ENCODE results near the gene DNAJC24. TPM values are rescaled to one million over a fixed set of nuclear protein-coding genes. Genes with fewer than 3 reads are reported as not detected.
A peak's percentile ranks its signal among the peaks of the same experiment; 100 is the strongest.

DNAJC24 gene
- total and polyA plus RNA-seq, 7 experiments from 2014 or later = 9.8 to 26.3 (median 18.0) TPM

DNA sequence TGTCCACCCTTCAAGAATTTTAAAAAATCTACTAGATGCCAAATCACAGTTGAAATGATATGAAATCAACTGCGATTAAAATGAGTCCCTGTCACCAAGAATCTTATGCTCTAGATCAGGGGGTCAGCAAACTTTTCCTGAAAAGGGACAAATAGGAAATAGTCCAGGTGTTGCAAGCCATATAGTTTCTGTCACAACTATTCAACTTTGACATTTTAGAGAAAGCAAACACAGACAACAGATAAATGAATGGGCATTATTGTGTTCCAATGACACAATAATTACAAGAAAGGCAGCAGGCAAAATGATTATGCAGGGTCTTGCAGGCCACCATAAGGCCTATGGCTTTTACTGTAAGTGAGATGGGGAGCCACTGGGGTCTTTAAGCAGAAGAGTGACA, 81.2 kb downstream of the DNAJC24 start:
- peaks cover 0 to 6% (median 0%) of the 10 kb centered on the region in 3 experiments for H3K36me3 ChIP-seq (ENCODE audit: control insufficient read depth in 2 of 3, insufficient read depth in 3 of 3, low read length in 3 of 3)
- peaks cover 21 to 67% (median 61%) of the 10 kb centered on the region in 5 donors for H3K36me3 Mint-ChIP-seq
- no peaks in the 10 kb centered on the region for H3K27me3 ChIP-seq (ENCODE audit: control insufficient read depth in 2 of 2, insufficient read depth in 2 of 2, low read length in 2 of 2)
- CTCF ChIA-PET = no interaction called here
- no peak overlapping the region for H3K4me3 Mint-ChIP-seq
- ATAC-seq = no peak
- H3K27ac ChIP-seq (ENCODE audit: low read depth, low read length) = no peak overlapping the region
- H3K4me1 ChIP-seq (ENCODE audit: control insufficient read depth in 2 of 2, insufficient read depth in 2 of 2, low read length in 2 of 2) = no peaks in the 10 kb centered on the region
- no peak overlapping the region for H3K4me3 ChIP-seq (ENCODE audit: low read length)
- POLR2A ChIA-PET = no interaction called here
- DNase-seq = no peak
- no peaks in the 10 kb centered on the region for H3K9me3 ChIP-seq (ENCODE audit: control insufficient read depth in 2 of 3, low read length in 3 of 3)
- H3K27ac Mint-ChIP-seq = peak overlapping the region in 1 of 9 donors; percentile 42
- peaks cover 0 to 16% (median 8%) of the 10 kb centered on the region in 7 donors for H3K4me1 Mint-ChIP-seq
- H3K9me3 Mint-ChIP-seq = peaks cover 0 to 13% (median 0%) of the 10 kb centered on the region in 11 donors
- intact Hi-C loops (cut with micrococcal nuclease) = no loop called here
- no peaks in the 10 kb centered on the region for H3K27me3 Mint-ChIP-seq

DNA sequence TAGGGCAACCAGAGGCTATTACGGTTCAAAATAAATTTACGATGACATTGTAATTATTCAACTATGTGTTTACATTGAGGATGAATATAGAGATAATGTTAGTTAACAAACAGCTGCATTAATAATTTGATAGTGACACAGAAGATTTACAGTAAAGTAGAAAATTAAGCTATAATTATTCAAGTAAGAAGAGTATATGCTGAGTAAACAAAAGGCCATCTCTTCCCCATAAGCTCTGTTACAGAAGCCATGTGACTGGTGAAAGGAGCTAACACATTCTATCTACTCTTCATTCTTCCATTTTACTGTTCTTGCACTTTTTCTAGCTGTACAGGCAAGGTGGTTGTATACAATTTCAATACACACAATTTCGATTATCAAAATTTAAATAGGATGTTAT, 85.5 kb downstream of the DNAJC24 start:
- H3K4me1 Mint-ChIP-seq = peaks cover 0 to 16% (median 3%) of the 10 kb centered on the region in 7 donors
- H3K27me3 Mint-ChIP-seq = no peaks in the 10 kb centered on the region
- Histone ChIP-seq H3K27ac (ENCODE audit: low read depth, low read length) (no peak overlapping the region), H3K4me3 (ENCODE audit: low read length) (no peak overlapping the region), H3K27me3 (ENCODE audit: control insufficient read depth in 2 of 2, insufficient read depth in 2 of 2, low read length in 2 of 2) (no peaks in the 10 kb centered on the region), H3K4me1 (ENCODE audit: control insufficient read depth in 2 of 2, insufficient read depth in 2 of 2, low read length in 2 of 2) (no peaks in the 10 kb centered on the region), H3K9me3 (ENCODE audit: control insufficient read depth in 2 of 3, low read length in 3 of 3) (no peaks in the 10 kb centered on the region), H3K36me3 (ENCODE audit: control insufficient read depth in 2 of 3, insufficient read depth in 3 of 3, low read length in 3 of 3) (peaks cover 0 to 6% (median 0%) of the 10 kb centered on the region in 3 experiments)
- no peak overlapping the region for H3K27ac Mint-ChIP-seq
- H3K9me3 Mint-ChIP-seq = peaks cover 0 to 7% (median 0%) of the 10 kb centered on the region in 11 donors
- no peak for DNase-seq
- H3K36me3 Mint-ChIP-seq = peaks cover 10 to 53% (median 40%) of the 10 kb centered on the region in 5 donors
- ChIA-PET POLR2A (no interaction called here), CTCF (no interaction called here)
- H3K4me3 Mint-ChIP-seq = no peak overlapping the region
- intact Hi-C loops (cut with micrococcal nuclease) = no loop called here
- no peak for ATAC-seq

DNA sequence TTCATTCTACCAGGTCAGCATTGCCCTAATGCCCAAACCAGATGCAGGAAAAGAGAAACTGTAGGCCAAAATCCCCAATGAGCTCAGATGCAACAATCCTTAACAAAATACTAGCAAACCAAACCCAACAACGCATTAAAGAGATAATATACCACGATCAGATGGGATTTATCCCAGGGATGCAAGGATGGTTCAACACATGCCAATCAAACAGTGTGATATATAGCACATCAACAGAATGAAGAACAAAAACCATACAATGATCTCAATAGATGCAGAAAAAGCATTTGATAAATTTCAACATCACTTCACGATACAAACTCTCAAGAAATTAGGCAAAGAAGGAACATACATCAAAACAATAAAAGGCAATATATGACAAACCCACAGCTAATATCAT, 94.8 kb downstream of the DNAJC24 start:
- no peaks in the 10 kb centered on the region for H3K36me3 ChIP-seq (ENCODE audit: control insufficient read depth in 2 of 3, insufficient read depth in 3 of 3, low read length in 3 of 3)
- CTCF ChIA-PET = no interaction called here
- POLR2A ChIA-PET = no interaction called here
- no peak overlapping the region for H3K4me3 ChIP-seq (ENCODE audit: low read length)
- intact Hi-C loops (cut with micrococcal nuclease) = no loop called here
- H3K4me1 ChIP-seq (ENCODE audit: control insufficient read depth in 2 of 2, insufficient read depth in 2 of 2, low read length in 2 of 2) = no peaks in the 10 kb centered on the region
- H3K4me1 Mint-ChIP-seq = peaks cover 0 to 10% (median 0%) of the 10 kb centered on the region in 7 donors
- no peak overlapping the region for H3K27ac ChIP-seq (ENCODE audit: low read depth, low read length)
- H3K27ac Mint-ChIP-seq = peak overlapping the region in 1 of 9 donors; percentile 9
- no peaks in the 10 kb centered on the region for H3K27me3 Mint-ChIP-seq
- DNase-seq = no peak
- H3K36me3 Mint-ChIP-seq = peaks cover 0 to 61% (median 52%) of the 10 kb centered on the region in 5 donors
- no peak overlapping the region for H3K4me3 Mint-ChIP-seq
- ATAC-seq = no peak
- no peaks in the 10 kb centered on the region for H3K9me3 ChIP-seq (ENCODE audit: control insufficient read depth in 2 of 3, low read length in 3 of 3)
- no peaks in the 10 kb centered on the region for H3K27me3 ChIP-seq (ENCODE audit: control insufficient read depth in 2 of 2, insufficient read depth in 2 of 2, low read length in 2 of 2)
- peaks cover 0 to 27% (median 14%) of the 10 kb centered on the region in 11 donors for H3K9me3 Mint-ChIP-seq

DNA sequence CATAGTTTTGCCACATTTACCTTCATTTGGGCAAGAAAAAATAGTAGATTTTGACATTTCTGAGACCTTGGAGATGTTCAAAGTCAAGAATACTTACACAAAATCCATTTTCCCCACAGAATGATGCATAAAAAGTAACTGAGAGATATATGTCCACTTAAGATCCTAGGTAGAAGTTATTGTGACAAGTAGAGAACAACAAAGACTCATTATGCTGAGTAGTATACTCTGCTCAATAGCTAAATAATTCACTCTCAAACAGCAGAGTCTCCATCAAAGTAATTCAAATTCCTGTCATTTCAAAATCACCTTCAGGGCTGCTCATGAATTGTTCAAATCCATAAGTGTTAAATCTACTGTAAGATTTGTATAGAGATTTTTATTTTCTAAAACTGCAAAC, 104.4 kb downstream of the DNAJC24 start:
- POLR2A ChIA-PET = no interaction called here
- Mint-ChIP-seq H3K27ac (no peak overlapping the region), H3K36me3 (peaks cover 2 to 35% (median 12%) of the 10 kb centered on the region in 5 donors), H3K9me3 (peaks cover 0 to 9% (median 0%) of the 10 kb centered on the region in 11 donors), H3K4me1 (peaks cover 0 to 5% (median 0%) of the 10 kb centered on the region in 7 donors), H3K27me3 (no peaks in the 10 kb centered on the region), H3K4me3 (no peak overlapping the region)
- Histone ChIP-seq H3K27ac (ENCODE audit: low read depth, low read length) (no peak overlapping the region), H3K36me3 (ENCODE audit: control insufficient read depth in 2 of 3, insufficient read depth in 3 of 3, low read length in 3 of 3) (no peaks in the 10 kb centered on the region), H3K4me3 (ENCODE audit: low read length) (no peak overlapping the region), H3K27me3 (ENCODE audit: control insufficient read depth in 2 of 2, insufficient read depth in 2 of 2, low read length in 2 of 2) (no peaks in the 10 kb centered on the region), H3K9me3 (ENCODE audit: control insufficient read depth in 2 of 3, low read length in 3 of 3) (no peaks in the 10 kb centered on the region), H3K4me1 (ENCODE audit: control insufficient read depth in 2 of 2, insufficient read depth in 2 of 2, low read length in 2 of 2) (no peaks in the 10 kb centered on the region)
- DNase-seq (no peak), ATAC-seq (no peak)
- CTCF ChIA-PET = no interaction called here
- intact Hi-C loops (cut with micrococcal nuclease) = no loop called here

DNA sequence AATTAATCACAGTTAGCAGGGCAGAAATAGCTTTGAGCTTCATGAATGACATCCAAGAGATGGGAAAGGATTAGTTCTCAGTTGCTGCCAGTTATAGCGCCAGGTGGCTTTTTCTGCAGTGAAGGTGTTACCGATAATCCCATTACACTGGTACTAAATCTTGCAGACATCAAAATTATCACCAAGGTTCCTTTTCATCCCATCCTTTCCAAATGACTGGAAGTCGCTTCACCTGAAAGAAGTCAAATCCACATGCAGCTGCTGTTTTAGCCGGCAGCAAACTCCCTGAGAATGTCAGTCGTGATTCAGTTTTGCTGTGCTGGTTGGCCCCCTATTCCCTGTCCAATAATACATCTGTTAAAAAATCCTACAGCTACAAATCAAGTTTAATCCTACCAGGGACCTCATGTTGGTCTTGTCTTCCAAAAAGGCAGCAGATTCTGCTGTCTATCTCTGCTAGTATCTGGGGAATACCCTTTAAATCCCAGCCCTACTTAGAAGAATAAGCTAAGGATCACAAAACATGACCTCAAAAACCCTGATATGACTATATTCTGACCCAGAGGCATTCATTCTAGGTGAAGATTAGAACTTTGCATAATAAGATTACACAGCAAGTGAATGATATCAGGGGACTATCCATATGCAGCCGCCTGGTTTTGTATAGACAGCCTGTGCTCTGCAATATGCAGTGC, 108.0 kb downstream of the DNAJC24 start:
- no peaks in the 10 kb centered on the region for H3K9me3 Mint-ChIP-seq
- intact Hi-C loops (cut with micrococcal nuclease) = no loop called here
- ATAC-seq (no peak), DNase-seq (no peak)
- H3K4me1 Mint-ChIP-seq = peaks cover 0 to 16% (median 5%) of the 10 kb centered on the region in 7 donors
- no peaks in the 10 kb centered on the region for H3K27me3 Mint-ChIP-seq
- H3K27ac Mint-ChIP-seq = no peak overlapping the region
- POLR2A ChIA-PET = interaction anchor here (1.3 kb wide), 1 partner anchor 32 kb away, joined by 3 read pairs; no protein-coding TSS in a partner anchor
- Histone ChIP-seq H3K27ac (ENCODE audit: low read depth, low read length) (no peak overlapping the region), H3K27me3 (ENCODE audit: control insufficient read depth in 2 of 2, insufficient read depth in 2 of 2, low read length in 2 of 2) (no peaks in the 10 kb centered on the region), H3K4me3 (ENCODE audit: low read length) (no peak overlapping the region), H3K4me1 (ENCODE audit: control insufficient read depth in 2 of 2, insufficient read depth in 2 of 2, low read length in 2 of 2) (no peaks in the 10 kb centered on the region), H3K9me3 (ENCODE audit: control insufficient read depth in 2 of 3, low read length in 3 of 3) (no peaks in the 10 kb centered on the region), H3K36me3 (ENCODE audit: control insufficient read depth in 2 of 3, insufficient read depth in 3 of 3, low read length in 3 of 3) (no peaks in the 10 kb centered on the region)
- peaks cover 0 to 19% (median 0%) of the 10 kb centered on the region in 5 donors for H3K36me3 Mint-ChIP-seq
- H3K4me3 Mint-ChIP-seq = no peak overlapping the region
- CTCF ChIA-PET = no interaction called here

DNA sequence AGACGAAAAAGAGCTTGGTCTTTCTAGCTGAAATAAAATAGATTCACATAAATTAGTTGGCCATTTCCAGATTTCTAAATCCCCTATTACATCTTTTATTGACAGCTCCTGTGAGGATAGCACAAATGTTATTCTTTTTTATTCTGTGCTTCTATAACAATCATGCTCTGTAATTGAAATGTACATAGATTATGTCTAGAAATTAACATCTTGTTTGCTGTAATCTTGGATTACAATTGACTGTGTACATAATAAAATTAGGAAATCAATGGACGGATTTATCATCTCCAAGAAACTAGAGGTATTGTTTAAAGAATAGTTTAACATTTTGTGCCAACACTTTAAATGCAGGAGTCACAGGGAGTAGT, 108.5 kb downstream of the DNAJC24 start:
- peaks cover 0 to 17% (median 5%) of the 10 kb centered on the region in 7 donors for H3K4me1 Mint-ChIP-seq
- H3K27ac Mint-ChIP-seq = no peak overlapping the region
- no peak overlapping the region for H3K4me3 Mint-ChIP-seq
- ATAC-seq = no peak
- no peaks in the 10 kb centered on the region for H3K27me3 Mint-ChIP-seq
- ChIA-PET CTCF (no interaction called here), POLR2A (no interaction called here)
- intact Hi-C loops (cut with micrococcal nuclease) = no loop called here
- H3K9me3 Mint-ChIP-seq = no peaks in the 10 kb centered on the region
- DNase-seq = no peak
- Histone ChIP-seq H3K27ac (ENCODE audit: low read depth, low read length) (no peak overlapping the region), H3K4me1 (ENCODE audit: control insufficient read depth in 2 of 2, insufficient read depth in 2 of 2, low read length in 2 of 2) (no peaks in the 10 kb centered on the region), H3K36me3 (ENCODE audit: control insufficient read depth in 2 of 3, insufficient read depth in 3 of 3, low read length in 3 of 3) (no peaks in the 10 kb centered on the region), H3K4me3 (ENCODE audit: low read length) (no peak overlapping the region), H3K27me3 (ENCODE audit: control insufficient read depth in 2 of 2, insufficient read depth in 2 of 2, low read length in 2 of 2) (no peaks in the 10 kb centered on the region), H3K9me3 (ENCODE audit: control insufficient read depth in 2 of 3, low read length in 3 of 3) (no peaks in the 10 kb centered on the region)
- H3K36me3 Mint-ChIP-seq = peaks cover 0 to 17% (median 0%) of the 10 kb centered on the region in 5 donors

DNA sequence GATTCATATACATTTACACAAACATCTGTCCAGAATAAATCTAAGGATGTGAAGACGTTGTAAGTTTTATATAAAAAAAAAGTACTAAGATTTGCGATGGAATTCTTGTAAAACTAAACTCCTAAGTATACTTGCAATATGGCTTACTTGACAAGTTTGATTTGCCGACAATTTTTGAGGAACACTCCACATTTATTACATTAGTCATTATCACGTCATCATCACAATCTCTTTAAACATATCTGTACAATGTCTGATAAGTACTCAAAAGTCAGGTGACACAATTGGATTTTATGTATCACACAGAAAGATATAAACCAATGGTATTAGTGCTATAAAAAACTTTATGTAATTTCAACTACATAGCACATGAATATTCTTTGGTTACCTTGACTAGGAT, 109.4 kb downstream of the DNAJC24 start:
- H3K4me3 ChIP-seq (ENCODE audit: low read length) = no peak overlapping the region
- H3K36me3 ChIP-seq (ENCODE audit: control insufficient read depth in 2 of 3, insufficient read depth in 3 of 3, low read length in 3 of 3) = no peaks in the 10 kb centered on the region
- no peaks in the 10 kb centered on the region for H3K9me3 ChIP-seq (ENCODE audit: control insufficient read depth in 2 of 3, low read length in 3 of 3)
- H3K27ac Mint-ChIP-seq = no peak overlapping the region
- H3K4me1 Mint-ChIP-seq = peaks cover 0 to 17% (median 5%) of the 10 kb centered on the region in 7 donors
- ATAC-seq (no peak), DNase-seq (no peak)
- ChIA-PET POLR2A (no interaction called here), CTCF (no interaction called here)
- no peaks in the 10 kb centered on the region for H3K27me3 ChIP-seq (ENCODE audit: control insufficient read depth in 2 of 2, insufficient read depth in 2 of 2, low read length in 2 of 2)
- peaks cover 0 to 9% (median 0%) of the 10 kb centered on the region in 5 donors for H3K36me3 Mint-ChIP-seq
- no peaks in the 10 kb centered on the region for H3K9me3 Mint-ChIP-seq
- no peaks in the 10 kb centered on the region for H3K4me1 ChIP-seq (ENCODE audit: control insufficient read depth in 2 of 2, insufficient read depth in 2 of 2, low read length in 2 of 2)
- H3K27me3 Mint-ChIP-seq = no peaks in the 10 kb centered on the region
- no peak overlapping the region for H3K27ac ChIP-seq (ENCODE audit: low read depth, low read length)
- no peak overlapping the region for H3K4me3 Mint-ChIP-seq
- intact Hi-C loops (cut with micrococcal nuclease) = no loop called here
